Glutamatergic neuron (in vitro differentiated cells): ENCODE results near the gene RGL3. TPM values are rescaled to one million over a fixed set of nuclear protein-coding genes. Genes with fewer than 3 reads are reported as not detected.
"Not testable (repeated sequence)": the region's sequence is repeated elsewhere in the genome, so short reads cannot be mapped to it uniquely, and the experiment has no call there.

Experiments used
- DNase-seq: peaks from one replicate; pipeline ENCODE4 v3.0.0; 2022
- H3K27ac Mint-ChIP-seq: one replicate; pipeline ENCODE4 v1.8.0; 2020; ENCODE audit warnings: mild to moderate bottlenecking, mixed read lengths, inconsistent platforms; ENCODE audit not compliant: unreplicated experiment
- H3K27me3 Mint-ChIP-seq: one replicate; pipeline ENCODE4 v1.8.0; 2020; ENCODE audit warnings: mild to moderate bottlenecking, moderate library complexity, mixed read lengths, inconsistent platforms; ENCODE audit not compliant: unreplicated experiment
- H3K36me3 Mint-ChIP-seq: one replicate; pipeline ENCODE4 v1.8.0; 2020; ENCODE audit warnings: mild to moderate bottlenecking, mixed read lengths, inconsistent platforms; ENCODE audit not compliant: unreplicated experiment
- H3K4me1 Mint-ChIP-seq: one replicate; pipeline ENCODE4 v1.8.0; 2020; ENCODE audit warnings: mild to moderate bottlenecking, low read depth, mixed read lengths, inconsistent platforms; ENCODE audit not compliant: unreplicated experiment
- H3K4me3 Mint-ChIP-seq: one replicate; pipeline ENCODE4 v1.8.0; 2020; ENCODE audit warnings: mild to moderate bottlenecking, mixed read lengths, inconsistent platforms; ENCODE audit not compliant: unreplicated experiment
- H3K9me3 Mint-ChIP-seq: one replicate; pipeline ENCODE4 v1.8.0; 2020; ENCODE audit warnings: mild to moderate bottlenecking, moderate library complexity, mixed read lengths, inconsistent platforms; ENCODE audit not compliant: unreplicated experiment
- total RNA-seq: library from RNA; stranded (reverse); fragmentation: NEBNext Ultra II Directional; extraction: Animal tissue kit (Norgen Biotek cat#: 25700); gene quantifications from one replicate; pipeline ENCODE4 v1.2.1, GENCODE V29; 2021; ENCODE audit not compliant: unreplicated experiment
- TF ChIP-seq, protein P1 (sequence below): fragments of 200-600 bp; sonication (generic); IDR thresholded peaks from one replicate; pipeline ENCODE4 v1.5.0; 2021; ENCODE audit not compliant: partially characterized antibody, unreplicated experiment

RGL3 gene
- total RNA-seq, 1 donor from 2014 or later: 0.66 TPM

DNA sequence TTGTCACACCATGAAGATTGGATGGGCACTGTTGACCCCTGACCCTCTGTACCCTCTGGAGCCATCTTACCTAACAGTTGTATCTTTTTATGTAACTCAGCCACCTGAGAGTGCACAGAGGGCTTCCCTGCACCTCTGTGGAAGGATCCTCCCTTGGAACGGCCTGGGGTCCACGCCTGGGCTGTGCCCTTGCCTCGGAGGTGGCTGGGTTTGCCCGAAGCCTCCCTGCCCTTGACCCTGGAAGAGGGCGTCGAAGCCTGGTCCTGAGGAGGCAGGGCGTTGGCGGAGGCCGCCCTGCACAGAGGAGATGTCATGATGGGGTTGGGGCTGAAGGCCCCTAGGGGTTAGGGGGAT, 15.6 kb upstream of the RGL3 start:
- H3K27ac Mint-ChIP-seq: peak overlapping the region; percentile 97
- no peaks in the 10 kb centered on the region for H3K36me3 Mint-ChIP-seq
- DNase-seq: no peak
- H3K9me3 Mint-ChIP-seq: peaks cover 3% of the 10 kb centered on the region
- H3K27me3 Mint-ChIP-seq: peaks cover 5% of the 10 kb centered on the region
- H3K4me1 Mint-ChIP-seq: peaks cover 3% of the 10 kb centered on the region
- peak overlapping the region; percentile 100 for H3K4me3 Mint-ChIP-seq
- TF ChIP-seq, protein P1, sequence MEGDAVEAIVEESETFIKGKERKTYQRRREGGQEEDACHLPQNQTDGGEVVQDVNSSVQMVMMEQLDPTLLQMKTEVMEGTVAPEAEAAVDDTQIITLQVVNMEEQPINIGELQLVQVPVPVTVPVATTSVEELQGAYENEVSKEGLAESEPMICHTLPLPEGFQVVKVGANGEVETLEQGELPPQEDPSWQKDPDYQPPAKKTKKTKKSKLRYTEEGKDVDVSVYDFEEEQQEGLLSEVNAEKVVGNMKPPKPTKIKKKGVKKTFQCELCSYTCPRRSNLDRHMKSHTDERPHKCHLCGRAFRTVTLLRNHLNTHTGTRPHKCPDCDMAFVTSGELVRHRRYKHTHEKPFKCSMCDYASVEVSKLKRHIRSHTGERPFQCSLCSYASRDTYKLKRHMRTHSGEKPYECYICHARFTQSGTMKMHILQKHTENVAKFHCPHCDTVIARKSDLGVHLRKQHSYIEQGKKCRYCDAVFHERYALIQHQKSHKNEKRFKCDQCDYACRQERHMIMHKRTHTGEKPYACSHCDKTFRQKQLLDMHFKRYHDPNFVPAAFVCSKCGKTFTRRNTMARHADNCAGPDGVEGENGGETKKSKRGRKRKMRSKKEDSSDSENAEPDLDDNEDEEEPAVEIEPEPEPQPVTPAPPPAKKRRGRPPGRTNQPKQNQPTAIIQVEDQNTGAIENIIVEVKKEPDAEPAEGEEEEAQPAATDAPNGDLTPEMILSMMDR: no peak

DNA sequence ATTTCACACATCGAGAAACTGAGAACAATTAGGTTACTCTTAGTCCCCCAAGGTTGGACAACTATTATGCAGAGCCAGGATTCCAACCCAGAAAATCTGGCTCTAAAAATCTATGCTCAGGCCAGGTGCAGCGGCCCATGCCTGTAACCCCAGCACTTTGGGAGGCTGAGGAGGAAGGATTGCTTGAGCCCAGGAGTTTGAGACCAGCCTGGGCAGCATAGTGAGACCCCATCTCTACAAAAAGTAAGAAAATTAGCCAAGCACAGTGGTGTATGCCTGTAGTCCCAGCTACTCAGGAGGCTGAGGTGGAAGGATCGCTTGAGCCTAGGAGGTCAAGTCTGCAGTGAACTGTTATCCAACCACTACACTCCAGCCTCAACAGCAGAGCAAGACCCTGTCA, 14.4 kb upstream of the RGL3 start:
- H3K9me3 Mint-ChIP-seq, H3K27ac Mint-ChIP-seq, H3K36me3 Mint-ChIP-seq, H3K4me3 Mint-ChIP-seq, DNase-seq, H3K4me1 Mint-ChIP-seq, H3K27me3 Mint-ChIP-seq: not testable (repeated sequence)

DNA sequence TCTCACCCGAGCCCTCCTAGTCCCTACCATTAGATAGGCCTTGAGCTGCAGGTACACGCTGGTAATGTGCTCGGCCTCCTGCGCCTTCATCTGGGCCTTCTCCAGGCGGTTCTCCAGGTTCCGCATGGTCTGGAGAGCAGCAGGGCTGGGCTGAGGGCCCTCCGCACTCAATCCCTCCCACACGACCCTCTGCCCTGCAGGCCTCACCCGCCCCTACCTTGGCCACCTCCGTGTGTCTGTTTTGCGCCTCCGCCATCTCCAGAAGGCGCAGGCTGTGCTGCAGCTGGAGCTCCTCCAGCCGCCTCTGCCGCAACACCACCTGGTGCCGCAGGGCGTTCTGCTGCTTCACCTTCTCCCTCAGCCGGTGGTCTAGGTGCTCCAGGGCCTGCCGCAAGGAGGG, 7.5 kb upstream of the RGL3 start:
- Mint-ChIP-seq H3K4me3 (no peak overlapping the region), H3K27ac (no peak overlapping the region), H3K27me3 (peaks cover 10% of the 10 kb centered on the region), H3K36me3 (no peaks in the 10 kb centered on the region), H3K9me3 (peaks cover 4% of the 10 kb centered on the region), H3K4me1 (no peaks in the 10 kb centered on the region)
- no peak for DNase-seq
- TF ChIP-seq, protein P1: no peak

DNA sequence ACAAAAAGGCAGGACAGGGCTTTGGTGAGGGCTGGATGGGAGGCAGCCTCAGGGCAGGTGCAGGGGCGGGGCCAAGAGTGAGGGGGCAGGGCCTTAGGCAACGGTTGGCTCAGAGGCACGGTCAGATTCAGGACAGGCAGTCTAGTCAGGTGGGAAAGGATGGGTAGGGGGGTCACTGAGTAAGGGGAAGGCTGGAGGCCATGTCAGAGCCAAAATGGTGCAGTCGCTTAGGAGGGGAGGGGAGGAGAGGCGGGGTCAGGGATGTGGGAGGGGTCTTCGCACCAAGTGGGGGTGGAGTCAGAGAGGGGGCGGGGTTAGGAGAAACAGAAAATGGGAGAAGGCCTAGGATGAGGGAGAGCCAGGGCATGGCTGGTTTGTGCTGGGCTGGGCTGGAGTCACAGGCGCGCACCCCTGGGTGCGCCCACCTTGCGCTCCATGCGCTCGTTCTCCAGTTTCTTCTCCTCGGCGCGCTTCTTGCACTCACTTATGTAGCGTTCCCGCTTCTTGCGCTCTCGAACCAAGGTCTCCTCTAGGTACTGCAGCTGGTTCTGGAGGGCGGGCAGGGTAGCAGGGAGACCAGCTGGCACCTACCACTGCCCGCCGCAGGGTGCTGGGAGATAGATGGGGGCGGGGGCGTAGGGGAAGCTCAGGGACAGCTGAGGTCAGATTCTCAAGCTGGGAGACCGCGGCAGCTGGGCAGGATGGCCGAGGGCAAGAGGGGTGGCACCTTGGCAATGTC, 6.8 kb upstream of the RGL3 start:
- TF ChIP-seq, protein P1: no peak
- no peak overlapping the region for H3K4me3 Mint-ChIP-seq
- H3K36me3 Mint-ChIP-seq: no peaks in the 10 kb centered on the region

DNA sequence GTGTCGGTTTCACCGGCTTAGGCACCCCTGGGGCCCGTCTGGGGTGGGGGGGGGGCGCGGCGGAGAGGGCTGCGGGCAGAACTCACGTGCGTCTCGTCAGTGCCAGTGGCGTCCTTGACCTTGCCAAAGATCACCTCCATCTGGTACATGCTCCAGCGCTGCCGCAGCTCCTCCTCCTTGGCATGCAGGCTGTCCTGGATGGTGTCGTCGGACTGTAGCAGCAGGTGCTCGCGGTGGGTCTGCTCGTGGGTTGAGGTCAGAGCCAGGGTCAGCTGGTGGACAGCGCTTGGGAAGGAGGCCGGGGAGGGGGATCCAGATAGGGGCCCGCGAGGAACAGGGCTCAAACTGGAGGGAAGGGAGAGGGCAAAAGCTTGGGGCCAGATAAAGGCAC, 4.7 kb upstream of the RGL3 start:
- H3K27me3 Mint-ChIP-seq: peaks cover 18% of the 10 kb centered on the region
- no peak overlapping the region for H3K4me3 Mint-ChIP-seq
- peaks cover 3% of the 10 kb centered on the region for H3K4me1 Mint-ChIP-seq
- DNase-seq: no peak
- H3K27ac Mint-ChIP-seq: no peak overlapping the region
- no peaks in the 10 kb centered on the region for H3K36me3 Mint-ChIP-seq
- TF ChIP-seq, protein P1: no peak
- H3K9me3 Mint-ChIP-seq: peaks cover 5% of the 10 kb centered on the region

More for the DNA sequence above, 6.8 kb upstream of the RGL3 start:
- H3K27me3 Mint-ChIP-seq: peaks cover 15% of the 10 kb centered on the region
- H3K4me1 Mint-ChIP-seq: no peaks in the 10 kb centered on the region
- H3K9me3 Mint-ChIP-seq: peaks cover 5% of the 10 kb centered on the region
- no peak overlapping the region for H3K27ac Mint-ChIP-seq
- DNase-seq: no peak
